Fibroblast of peridontal ligament (primary cell): ENCODE measurements around the gene RCC1.
"Not testable (repeated sequence)": the region's sequence is repeated elsewhere in the genome, so short reads cannot be mapped to it uniquely, and the experiment has no call there.

Experiments
- DNase-seq: peaks from one replicate; pipeline ENCODE4 v3.0.0-alpha.2; 2010; ENCODE audit errors: extremely low read depth

RCC1 gene

GRCh38 chr1:28512058-28512611 lies 6.3 kb downstream of the RCC1 start:
- DNase-seq, result no peak

GRCh38 chr1:28514445-28514933 lies 8.6 kb downstream of the RCC1 start:
- DNase-seq, result not testable (repeated sequence)

DNA sequence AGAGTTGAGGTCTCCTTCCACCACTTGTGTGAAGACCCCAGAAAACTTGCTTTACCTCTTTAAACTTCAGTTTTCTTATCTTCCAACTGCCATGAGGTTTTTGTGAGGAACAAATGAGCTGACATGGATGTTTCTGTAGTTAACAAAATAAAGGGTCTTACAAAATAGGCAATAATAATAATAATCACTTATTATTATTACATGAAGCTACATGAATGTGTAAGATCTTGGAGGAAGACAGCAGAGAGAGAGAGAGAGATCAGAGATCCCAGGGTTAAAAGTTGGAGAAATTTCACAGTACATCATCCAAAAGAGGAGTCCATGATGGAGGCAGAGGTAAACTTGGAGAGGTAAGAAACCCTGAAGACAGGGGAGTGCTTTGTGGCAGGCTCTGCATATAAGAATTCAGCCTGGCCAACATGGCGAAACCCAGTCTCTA lies 10.7 kb downstream of the RCC1 start:
- DNase-seq, result no peak

GRCh38 chr1:28517649-28517999 lies 11.8 kb downstream of the RCC1 start:
- DNase-seq, result no peak

- DNase-seq, result peak; percentile 79
Observed at GRCh38 chr1:28518000-28518744, 12.3 kb downstream of the RCC1 start.

DNA sequence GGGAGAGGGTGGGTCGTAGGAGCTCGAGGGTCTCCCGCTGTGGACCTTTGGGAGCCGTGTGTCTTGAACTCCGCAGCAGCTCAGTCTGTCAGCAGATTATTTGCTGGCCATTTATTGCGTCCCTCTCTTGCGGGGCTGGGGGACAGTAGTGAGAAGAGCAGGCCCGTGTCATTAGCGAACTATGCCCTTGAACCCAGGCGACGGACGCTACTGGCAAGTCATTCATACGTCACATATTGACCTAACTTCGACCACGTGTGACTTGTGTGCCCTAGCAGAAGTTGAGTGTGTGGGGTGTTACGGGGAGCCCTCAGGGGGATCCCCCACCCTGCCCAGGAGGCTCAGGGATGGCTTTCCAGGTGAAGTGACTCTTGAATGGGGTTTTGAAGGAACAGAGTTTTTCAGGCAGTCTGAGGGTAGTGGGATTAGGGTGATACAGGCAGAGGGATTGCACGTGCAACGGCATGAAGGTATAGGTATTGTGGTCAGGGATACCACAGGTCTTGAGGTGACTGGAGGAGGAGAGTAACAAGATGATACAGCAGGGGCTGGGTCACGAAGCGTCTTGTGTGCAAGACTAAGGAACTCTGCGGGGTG lies 13.0 kb downstream of the RCC1 start:
- DNase-seq, result no peak

GRCh38 chr1:28519946-28520725 lies 14.3 kb downstream of the RCC1 start:
- DNase-seq, result no peak

GRCh38 chr1:28520796-28521195 lies 15.0 kb downstream of the RCC1 start:
- not testable (repeated sequence) for DNase-seq

DNA sequence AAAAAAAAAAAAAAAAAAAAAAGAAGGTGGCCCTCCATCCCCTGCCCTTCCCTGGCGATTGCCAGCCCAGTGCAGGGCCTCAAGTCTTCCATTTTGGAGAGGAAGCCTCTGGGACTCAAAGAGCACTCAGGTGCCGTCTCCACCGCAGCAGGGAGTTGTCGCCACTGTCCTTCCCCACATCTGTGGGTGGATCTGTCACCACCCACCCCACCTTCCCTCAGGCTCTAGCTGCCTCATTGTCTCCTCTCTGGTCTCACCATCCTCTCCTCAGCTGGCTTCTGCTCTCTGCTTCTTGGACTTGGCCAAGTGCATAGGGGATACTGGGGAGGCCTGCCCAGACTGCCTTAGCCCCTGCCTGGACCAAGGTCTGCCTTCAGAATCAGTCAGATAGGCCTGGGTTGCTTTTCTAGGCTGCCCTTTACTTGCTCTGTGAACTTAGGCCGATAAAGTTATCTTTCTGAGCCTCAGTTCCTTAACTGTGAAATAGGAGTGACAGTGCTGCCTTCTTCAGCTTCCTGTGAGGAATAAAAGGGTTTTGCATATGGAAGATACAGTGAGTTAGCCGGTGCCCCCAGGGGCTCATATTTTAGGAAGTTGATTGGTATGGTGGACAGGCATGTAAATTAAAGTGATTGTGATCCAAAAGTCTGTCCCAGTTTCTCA lies 15.8 kb downstream of the RCC1 start:
- no peak for DNase-seq

GRCh38 chr1:28522537-28522936 lies 16.7 kb downstream of the RCC1 start:
- DNase-seq, result not testable (repeated sequence)

DNA sequence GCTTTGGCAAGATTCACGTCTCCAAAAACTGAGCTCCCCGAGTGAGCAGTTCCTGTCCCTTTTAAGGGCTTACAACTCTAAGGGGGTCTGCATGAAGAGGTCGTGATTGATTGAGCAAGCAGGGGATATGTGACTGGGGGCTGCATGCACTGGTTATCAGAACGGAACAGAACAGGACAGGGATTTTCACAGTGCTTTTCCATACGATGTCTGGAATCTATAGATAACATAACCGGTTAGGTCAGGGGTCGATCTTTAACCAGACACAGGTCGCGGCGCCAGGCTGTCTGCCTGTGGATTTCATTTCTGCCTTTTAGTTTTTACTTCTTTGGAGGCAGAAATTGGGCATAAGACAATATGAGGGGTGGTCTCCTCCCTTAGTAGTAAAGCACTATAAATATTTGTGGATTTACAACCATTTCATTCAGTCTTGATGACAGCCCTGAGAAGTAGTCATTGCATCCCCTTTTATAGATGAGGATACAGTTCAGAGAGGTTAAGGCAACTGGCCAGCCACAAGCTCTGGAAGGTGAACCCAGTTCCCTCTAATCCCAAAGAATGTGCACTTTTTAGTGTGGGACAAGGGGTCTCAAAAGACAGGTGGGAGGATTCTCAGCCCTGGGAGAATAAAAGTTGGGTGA lies 19.3 kb downstream of the RCC1 start:
- not testable (repeated sequence) for DNase-seq

DNA sequence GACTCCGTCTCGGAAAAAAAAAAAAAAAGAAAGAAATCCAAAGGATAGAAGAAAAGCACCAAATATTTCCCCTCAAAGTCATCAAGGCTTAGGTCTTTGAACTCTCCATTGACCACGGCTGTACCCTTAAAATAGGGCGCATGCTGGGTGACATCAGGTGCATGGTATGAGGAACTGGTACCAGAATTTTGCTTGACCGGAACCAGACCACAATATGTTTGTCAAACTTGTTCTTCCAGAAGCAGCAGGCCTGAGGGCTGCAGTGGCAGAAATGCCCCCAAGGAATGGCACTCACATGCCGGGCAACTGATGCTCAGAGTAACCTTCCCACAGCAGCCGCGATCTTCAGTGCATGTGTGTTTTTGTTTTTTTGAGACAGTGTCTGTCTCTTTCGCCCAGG lies 21.0 kb downstream of the RCC1 start:
- peak; percentile 8 for DNase-seq

- no peak for DNase-seq
Observed at GRCh38 chr1:28530456-28530855, 24.6 kb downstream of the RCC1 start.

- DNase-seq, result no peak
Observed at GRCh38 chr1:28534671-28535070, 28.8 kb downstream of the RCC1 start.

GRCh38 chr1:28535180-28535579 lies 29.3 kb downstream of the RCC1 start:
- no peak for DNase-seq

DNA sequence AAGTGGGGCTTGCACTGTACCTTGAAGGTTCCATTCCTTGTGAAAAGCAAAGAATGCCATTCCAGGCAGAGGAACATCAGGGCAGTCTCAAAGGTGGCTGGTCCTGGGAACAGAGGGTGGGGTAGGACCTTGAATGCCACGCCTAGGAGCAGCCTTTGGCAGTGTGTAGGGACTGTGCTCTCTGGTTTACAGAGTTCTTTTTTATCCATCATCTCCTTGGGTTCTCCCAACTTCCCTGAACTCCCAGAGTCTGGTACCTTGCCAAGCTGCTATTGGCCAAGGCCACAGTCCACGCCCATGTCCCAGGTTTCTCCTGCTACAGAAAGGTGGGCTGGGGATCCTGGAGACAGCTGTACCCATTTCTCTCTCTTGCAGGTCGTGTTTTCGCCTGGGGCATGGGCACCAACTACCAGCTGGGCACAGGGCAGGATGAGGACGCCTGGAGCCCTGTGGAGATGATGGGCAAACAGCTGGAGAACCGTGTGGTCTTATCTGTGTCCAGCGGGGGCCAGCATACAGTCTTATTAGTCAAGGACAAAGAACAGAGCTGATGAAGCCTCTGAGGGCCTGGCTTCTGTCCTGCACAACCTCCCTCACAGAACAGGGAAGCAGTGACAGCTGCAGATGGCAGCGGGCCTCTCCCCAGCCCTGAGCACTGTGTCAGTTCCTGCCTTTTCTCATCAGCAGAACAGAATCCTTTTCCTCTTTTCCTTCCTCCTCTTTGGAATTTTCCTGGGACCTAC lies 31.8 kb downstream of the RCC1 start:
- DNase-seq, result no peak

GRCh38 chr1:28538286-28538685 lies 32.4 kb downstream of the RCC1 start:
- no peak for DNase-seq

DNA sequence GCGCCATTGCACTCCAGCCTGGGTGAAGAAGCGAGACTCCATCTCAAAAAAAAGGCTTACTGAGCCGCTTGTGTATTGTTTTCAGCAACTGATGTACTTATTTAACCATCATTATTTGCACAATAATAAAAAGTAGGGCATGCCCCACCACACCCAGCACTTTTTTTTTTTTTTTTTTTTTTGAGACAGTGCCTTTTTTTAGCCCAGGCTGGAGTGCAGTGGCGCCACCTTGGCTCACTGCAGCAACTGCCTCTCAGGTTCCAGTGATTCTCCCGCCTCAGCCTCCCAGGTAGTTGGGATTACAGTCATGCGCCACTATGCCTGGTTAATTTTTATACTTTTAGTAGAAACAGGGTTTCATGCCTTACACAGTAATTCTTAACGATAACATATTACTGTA lies 34.8 kb downstream of the RCC1 start:
- DNase-seq, result no peak

GRCh38 chr1:28541414-28542015 lies 35.7 kb downstream of the RCC1 start:
- not testable (repeated sequence) for DNase-seq

- DNase-seq, result no peak
Observed at GRCh38 chr1:28545246-28545628, 39.4 kb downstream of the RCC1 start.
